Stimulated activated CD8-positive, alpha-beta memory T cell treated with anti-CD3 and anti-CD28 coated beads, Interleukin-12 subunit alpha, Interleukin-12 subunit beta, amount 100 ng/mL, for 1 hour (primary cell): Measurements from ENCODE around the gene PABPC4L.
"Not testable (repeated sequence)": the region's sequence is repeated elsewhere in the genome, so short reads cannot be mapped to it uniquely, and the experiment has no call there.

ENCODE experiments used
- DNase-seq: peaks from one replicate; pipeline ENCODE4 v3.0.0-alpha.2; 2020; ENCODE audit warnings: low read depth

The PABPC4L gene

DNA sequence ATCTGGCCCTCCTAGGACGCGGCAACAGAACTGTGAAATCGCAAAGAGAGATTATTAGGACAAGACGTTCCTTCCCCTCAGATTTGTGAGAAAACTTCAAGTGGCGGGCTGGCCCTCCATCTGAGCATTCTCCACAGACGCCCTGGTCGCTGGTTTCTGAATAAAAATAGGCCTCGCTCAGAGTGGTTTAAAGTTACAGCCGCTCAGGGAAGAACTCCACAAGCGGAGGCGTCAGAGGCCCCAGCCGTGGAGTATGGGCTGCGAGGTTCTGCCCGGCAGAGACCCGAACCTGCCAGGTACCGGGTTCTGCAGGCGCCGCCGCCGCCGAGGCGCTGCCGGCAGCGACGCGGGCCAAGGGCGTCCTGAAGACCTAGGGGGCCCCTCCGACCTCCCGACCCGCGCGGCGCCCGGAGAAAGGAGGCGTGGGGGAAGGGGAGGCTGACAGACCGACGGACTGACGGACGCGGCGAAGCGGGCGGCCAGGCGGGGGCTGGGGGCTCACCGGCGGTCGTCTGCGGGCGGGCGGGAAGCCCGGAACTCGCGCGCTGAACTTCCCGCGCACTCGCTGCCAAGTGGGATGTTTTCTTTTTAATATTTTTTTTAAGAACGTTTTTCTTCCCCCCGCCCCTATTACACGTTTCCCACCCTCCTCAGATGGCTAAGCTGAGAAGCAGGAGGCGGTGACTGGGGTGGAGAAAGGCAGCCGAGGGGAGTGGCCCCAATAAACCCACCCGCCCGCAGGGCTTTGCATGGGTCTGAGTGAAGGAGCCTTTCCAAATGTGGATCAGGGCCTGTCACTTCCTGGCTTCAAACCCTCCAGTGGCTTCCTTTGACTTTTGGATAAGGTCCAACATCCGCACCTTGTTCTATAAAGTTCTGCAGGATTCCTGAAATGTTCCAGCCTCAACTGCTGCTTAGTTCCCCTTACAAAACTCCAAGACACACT, at the start of gene PABPC4L:
TSS of gene PABPC4L (minus strand) at position 574 of the 946 bp plus-strand sequence. CDS start 770 bp downstream, outside the sequence.
- DNase-seq: no peak

DNA sequence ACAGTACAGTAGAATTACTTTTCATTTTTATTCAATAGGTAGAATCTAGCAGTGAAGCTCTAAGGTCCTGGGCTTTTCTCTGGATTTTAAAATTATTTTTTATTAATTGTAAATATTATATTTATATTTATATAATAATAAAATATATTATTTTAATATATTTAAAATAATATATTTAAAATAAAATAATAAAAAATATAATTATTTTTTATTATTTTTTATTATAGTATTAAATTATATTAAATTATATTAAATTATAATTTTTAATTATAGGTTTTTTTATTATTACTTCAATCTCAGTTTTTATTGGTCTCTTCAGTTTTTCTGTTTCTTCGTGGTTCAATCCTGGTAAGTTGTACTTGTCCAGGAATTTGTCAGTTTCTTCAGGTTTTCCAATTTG, 49.7 kb upstream of the PABPC4L start:
- no peak for DNase-seq

DNA sequence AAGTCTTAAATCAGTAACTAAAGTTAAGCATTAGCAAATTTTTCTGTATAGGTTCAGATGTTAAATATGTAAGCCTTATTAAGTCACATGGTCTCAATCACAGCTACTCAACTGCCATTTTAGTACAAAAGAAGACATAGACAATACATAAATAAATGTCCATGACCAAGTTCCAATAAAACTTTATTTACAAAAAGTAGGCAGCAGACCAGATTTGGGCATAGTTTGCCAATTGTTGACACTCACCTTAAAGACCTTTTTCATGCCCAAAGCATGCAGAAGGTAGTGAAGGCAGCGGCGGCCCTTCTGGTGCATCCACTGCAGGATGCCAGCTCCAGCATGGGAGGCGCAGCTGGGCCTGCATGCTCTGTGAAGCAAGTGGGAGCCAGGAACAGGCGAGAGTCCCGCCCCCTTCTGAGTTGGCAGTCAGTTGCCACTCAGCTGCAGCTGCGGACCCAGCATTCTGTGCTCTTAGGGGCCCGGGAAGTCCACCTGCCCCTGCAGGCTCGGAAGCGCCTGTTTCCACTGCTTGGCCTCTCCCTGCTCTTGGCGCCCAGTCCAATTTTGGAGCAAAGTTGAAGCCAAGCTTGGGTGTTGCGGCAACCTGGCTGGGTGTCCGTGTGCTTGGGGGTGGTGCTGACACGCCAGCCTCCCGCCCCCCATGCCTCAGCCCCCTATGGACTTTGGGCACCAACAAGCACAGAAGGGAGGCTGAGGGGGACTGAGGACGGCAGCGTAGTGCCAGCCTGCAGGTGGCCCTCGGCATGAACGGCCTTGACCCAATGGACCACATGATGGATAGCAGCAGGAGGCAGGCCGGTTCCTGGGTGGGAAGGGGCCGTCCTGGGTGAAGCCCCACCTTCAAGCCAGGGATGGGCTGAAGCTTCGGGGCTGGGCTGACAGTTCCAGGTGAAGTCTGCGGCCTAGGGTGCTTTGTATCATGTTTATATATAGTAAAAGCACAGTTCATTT, 42.4 kb upstream of the PABPC4L start:
- DNase-seq: no peak

DNA sequence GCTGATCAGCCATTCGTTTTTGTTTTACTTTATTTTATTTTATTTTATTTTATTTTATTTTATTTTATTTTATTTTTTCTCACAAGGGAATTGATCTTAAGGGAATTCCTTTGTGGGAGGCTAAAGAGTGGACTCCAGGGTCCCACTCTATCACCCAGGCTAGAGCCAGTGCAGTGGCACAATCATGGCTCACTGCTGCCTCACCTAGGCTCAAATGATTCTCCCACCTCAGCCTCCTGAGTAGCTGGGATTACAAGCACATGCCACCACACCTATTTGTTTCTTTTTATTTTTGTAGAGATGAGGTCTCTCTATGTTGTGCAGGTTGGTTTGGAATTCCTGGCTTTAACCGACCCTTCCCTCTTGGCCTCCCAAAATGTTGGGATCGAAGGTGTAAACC, 17.5 kb upstream of the PABPC4L start:
- DNase-seq: no peak

DNA sequence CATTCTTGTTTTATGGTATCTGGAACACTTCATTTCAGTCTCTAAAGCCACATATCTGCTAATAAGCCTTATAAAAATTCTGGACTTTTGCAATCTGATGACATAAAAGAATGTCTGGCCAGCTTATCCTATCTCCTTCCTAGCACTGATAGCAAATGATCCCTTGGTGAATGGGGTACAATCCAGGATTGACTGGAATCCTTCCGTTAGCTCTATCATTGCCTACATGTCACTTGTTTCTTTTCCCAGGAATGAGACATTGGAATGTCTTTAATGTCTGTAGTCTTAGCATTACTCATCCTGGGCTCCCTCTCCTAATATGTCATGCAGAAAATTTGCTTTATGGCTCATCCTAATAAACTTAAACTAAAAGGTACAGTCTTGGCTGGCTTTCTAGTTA, 14.8 kb upstream of the PABPC4L start:
- DNase-seq: no peak

DNA sequence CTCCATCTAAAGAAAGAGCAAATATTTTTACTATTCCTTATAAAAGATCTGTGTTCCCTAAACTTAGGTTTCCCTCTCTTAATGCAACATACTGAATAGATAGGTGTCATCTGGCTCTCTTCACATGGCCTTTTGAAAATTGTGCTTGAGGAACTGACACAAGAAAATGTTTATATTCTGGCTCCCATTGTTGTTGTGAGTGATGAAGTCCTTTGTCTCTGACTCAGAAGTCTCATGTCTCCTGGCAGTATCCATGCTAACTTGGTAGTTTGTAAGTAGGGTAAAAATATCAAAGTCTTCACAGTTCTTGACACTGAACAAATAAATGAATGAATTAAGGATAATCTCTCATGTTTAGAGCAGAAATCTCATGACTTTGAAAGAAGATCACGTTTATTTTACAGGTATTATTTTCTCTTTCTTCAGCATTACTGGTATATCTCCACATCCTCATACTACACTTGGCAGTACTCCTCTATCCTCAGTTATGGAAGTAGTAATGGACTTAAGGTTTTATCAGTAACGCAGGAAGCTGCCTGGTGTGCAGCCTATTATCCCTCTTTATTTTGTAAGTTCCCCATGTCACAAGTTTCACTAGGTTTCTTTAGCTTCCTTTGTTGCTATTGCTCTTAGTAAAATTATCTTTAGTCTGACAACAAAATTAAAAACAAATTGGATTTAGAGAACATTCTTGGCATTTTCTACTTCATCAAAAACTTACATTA, 14.2 kb upstream of the PABPC4L start:
- DNase-seq: no peak

DNA sequence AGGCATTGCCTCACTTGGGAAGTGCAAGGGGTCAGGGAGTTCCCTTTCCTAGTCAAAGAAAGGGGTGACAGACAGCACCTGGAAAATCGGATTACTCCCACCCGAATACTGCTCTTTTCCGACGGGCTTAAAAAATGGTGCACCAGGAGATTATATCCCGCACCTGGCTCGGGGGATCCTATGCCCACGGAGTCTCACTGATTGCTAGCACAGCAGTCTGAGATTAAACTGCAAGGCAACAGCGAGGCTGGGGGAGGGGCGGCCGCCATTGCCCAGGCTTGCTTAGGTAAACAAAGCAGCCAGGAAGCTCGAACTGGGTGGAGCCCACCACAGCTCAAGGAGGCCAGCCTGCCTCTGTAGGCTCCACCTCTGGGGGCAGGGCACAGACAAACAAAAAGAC, 6.4 kb upstream of the PABPC4L start:
- not testable (repeated sequence) for DNase-seq

DNA sequence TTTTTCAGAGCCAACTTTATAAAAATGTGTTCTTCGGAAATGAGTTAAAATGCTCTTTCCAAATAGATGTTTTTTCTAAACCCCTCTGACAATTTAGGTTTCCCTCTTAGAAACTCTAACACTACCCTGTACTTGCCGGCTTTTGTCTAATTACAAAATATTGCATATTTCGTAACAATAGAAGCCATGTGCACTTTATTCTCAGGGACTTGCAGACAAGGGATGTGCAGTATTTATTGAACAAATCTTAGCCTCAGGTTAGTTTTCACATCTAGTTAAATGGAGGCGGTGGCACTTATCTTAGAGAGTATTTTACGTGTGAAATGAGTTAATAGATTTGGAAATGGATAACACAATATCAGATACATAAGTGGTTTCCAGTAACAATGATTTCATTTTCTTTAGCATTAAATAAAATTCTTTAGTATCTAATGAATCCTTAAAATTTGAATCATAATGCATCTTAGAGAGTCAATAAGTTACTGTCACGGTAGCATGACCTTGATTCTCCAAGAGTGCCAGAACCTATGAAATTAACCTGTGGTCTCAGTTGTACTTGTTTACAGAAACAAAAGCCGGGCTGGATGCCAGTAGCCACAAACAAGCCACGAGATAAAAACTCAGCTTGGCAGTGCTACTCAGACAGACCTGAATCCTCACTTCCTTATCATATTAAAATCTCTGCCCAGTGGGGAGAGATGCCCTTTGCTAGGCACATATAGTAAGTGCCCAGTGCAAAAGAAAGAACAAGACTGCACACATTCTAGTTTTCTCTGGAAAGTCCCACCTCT, 772 bp upstream of the PABPC4L start:
- DNase-seq: no peak

DNA sequence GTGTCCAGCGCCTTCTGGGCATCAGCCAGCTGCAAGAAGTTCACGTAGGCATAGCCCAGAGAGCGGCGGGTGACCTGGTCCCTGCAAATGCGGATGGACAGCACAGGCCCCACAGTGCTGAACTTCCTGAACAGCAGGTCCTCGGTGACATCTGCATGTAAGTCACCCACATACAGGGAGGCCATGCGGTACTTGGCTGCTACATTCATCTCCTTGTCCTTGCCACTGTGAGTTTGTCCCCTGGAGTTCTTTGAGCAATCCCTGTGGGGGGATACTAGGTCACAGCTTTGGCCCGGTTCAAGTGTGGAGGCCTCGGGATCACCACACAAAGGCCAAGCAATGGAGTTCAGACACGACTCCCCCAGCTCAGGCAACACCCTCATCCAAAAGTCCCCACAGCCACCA, 776 bp downstream of the PABPC4L start:
- no peak for DNase-seq

DNA sequence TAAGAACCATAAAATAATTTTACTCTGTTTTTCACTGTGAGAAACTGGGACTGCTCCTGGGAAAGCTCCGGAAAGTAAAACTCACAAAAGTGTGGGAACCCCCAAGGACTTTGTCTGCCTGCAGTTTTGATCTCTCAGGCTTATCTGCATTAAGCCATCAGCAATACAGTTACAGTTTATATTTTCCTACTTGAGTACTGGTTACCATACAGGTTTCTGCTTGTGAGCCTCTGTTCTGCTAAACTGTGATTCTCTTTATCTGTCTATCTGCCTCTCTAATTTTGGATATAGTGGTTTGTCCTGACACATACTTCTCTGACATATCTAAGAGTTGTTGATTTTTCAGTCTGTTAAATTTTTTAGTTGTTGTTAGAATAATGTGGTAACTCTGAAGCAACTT, 11.6 kb downstream of the PABPC4L start:
- no peak for DNase-seq

DNA sequence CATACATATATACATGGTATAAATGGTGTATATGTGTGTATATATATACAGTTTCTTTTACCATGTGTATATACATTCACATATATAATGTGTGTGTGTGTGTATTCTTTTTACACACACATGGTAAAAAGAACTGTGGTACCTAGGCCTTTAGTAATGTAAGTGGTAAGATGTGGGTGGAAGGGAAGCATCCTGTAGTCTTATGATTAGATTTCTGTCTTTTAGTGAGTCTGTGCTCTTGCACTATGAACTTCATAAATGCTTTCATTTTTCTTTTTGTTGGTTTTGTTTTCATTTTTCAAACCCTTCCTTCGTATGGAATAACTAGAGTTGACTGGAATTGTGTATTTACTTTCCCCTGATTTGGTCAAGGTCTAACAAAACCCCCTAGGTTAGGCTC, 12.1 kb downstream of the PABPC4L start:
- DNase-seq: no peak

DNA sequence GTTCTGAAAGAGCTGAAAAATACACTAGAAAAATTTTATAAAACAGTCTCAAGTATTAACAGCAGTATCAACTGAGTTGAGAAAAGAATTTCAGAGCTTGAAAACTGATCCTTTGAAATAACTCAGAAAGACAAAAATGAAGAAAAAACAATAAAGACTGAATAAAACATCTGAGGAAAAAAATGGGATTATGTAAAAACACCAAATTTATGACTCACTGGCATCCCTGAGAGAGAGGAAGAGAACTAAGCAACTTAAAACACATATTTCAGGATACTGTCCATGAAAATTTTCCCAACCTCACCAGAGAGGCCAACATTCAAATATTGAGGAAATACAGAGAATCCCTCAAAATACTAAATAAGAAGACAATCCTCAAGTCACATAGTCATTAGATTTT, 22.9 kb downstream of the PABPC4L start:
- no peak for DNase-seq

DNA sequence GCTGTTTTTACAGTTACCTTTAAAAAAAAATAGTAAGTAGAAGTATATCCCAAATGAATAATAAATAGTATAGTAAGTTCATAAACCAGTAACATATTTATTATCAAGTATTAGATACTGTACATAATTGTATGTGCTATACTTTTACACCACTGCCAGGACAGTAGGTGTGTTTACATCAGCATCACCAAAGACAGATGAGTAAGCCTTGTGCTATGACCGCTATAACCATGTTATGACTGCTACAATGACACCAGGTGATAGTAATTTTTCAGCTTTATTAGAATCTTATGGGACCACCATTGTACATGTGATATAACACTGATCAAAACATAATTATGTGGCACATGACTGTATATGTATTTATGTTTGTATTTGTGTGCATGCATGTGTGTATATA, 27.3 kb downstream of the PABPC4L start:
- no peak for DNase-seq

DNA sequence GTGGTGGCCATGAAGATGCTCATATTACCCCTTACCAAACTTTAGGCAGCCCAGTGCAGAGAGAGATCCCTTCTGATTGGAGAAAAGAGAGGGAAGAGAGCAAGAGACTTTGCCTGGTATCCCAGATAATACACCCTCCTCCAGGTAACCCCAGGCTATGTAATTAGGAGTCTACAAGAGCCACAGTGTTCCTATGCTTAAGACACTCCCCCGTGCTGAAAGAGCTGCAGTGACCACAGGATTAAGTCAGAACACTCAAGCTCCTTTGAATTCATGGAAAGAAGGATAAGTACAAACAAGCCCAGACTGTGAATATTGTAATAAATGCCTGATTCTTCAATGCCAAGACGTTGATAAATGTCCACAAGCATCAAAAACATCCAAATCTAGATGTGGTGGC, 41.4 kb downstream of the PABPC4L start:
- no peak for DNase-seq

DNA sequence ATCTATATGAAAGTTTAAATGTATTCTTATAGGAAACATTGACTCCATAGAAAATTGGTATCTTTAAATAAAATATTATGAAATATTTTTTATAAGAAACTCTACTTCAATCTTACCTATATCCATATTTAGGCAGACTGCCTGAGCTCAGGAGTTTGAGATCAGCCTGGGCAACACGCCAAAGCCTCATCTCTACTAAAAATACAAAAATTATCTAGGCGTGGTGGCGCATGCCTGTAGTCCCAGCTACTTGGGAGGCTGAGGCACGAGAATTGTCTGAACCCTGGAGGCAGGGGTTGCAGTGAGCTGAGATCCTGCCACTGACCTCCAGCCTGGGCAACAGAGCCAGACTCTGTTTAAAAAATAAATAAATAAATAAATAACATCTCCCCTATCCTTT, 47.5 kb downstream of the PABPC4L start:
- no peak for DNase-seq

DNA sequence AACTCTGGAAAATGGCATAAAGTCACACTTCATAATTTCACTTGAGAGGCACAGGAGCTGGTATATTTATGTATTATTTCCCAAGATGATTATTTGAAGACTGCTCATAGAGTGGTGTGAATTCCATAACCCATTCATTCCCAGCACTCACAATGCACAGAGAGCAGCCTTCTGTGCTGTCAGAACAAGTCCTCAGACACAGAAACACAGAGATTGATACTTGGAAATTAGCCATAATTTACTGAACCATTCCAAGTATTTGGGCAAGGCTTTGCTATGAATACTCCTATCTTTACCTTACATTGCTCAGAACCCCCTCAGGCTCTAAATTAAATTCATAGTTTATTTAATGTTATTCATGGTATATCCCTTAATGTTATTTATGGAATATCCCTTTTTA, 53.6 kb downstream of the PABPC4L start:
- no peak for DNase-seq
